IPS DF 6.9 (cell line): ENCODE measurements around the gene FNDC10.

ENCODE experiments used
- DNase-seq: peaks from one replicate; pipeline ENCODE4 v3.0.0-alpha.2; 2013; ENCODE audit warnings: low read depth, low spot score
- H3K27ac ChIP-seq: one replicate; pipeline ENCODE4 v1.5.1; 2013; ENCODE audit warnings: low read length, control low read depth
- H3K27me3 ChIP-seq: 2 replicates; pipeline ENCODE4 v1.6.1; 2013; ENCODE audit warnings: mild to moderate bottlenecking, low read length; ENCODE audit not compliant: control insufficient read depth, insufficient read depth
- H3K36me3 ChIP-seq: 2 replicates; pipeline ENCODE4 v1.6.1; 2013; ENCODE audit warnings: low read length; ENCODE audit not compliant: control insufficient read depth, insufficient read depth
- H3K4me1 ChIP-seq: 2 replicates; pipeline ENCODE4 v1.6.1; 2013; ENCODE audit warnings: low read length; ENCODE audit not compliant: control insufficient read depth, insufficient read depth
- H3K4me3 ChIP-seq: 2 replicates; pipeline ENCODE4 v1.5.1; 2013; ENCODE audit warnings: mild to moderate bottlenecking, low read length
- H3K9me3 ChIP-seq: 2 replicates; pipeline ENCODE4 v1.6.1; 2013; ENCODE audit warnings: low read length, inconsistent platforms; ENCODE audit not compliant: control insufficient read depth, insufficient read depth
- WGBS: extraction: QIAGEN DNeasy Blood & Tissue Kit; methylation state at CpG from one replicate; pipeline ENCODE4 v1.1.7; 2013; ENCODE audit warnings: mixed read lengths, missing lambda C conversion rate; ENCODE audit not compliant: insufficient read length, insufficient coverage; 5-methylcytosine and 5-hydroxymethylcytosine counted together

The FNDC10 gene

GRCh38 chr1:1577367-1578011 is 22.4 kb downstream of the FNDC10 start:
- no peaks in the 10 kb centered on the region for H3K4me1 ChIP-seq
- no peak for DNase-seq
- no peaks in the 10 kb centered on the region for H3K27me3 ChIP-seq
- no peaks in the 10 kb centered on the region for H3K36me3 ChIP-seq
- no peaks in the 10 kb centered on the region for H3K9me3 ChIP-seq
- no peak overlapping the region for H3K27ac ChIP-seq
- no CpG with 5 or more reads among the region's 10 CpGs for WGBS
- H3K4me3 ChIP-seq = no peak overlapping the region

- H3K4me1 ChIP-seq = no peaks in the 10 kb centered on the region
- WGBS = no CpG with 5 or more reads among the region's 87 CpGs
Measured at GRCh38 chr1:1574721-1575537, 25.0 kb downstream of the FNDC10 start, which contains the start of gene SSU72. TSS of gene SSU72 (minus strand) at chr1:1574863. CDS start at chr1:1574557, 306 bp downstream.

GRCh38 chr1:1573843-1574720 is 25.9 kb downstream of the FNDC10 start:
- Histone ChIP-seq H3K4me3 (peak overlapping the region; percentile 99), H3K36me3 (no peaks in the 10 kb centered on the region), H3K27ac (no peak overlapping the region), H3K27me3 (no peaks in the 10 kb centered on the region), H3K9me3 (no peaks in the 10 kb centered on the region), H3K4me1 (no peaks in the 10 kb centered on the region)
- no CpG with 5 or more reads among the region's 96 CpGs for WGBS
- no peak for DNase-seq

More at GRCh38 chr1:1574721-1575537, 25.0 kb downstream of the FNDC10 start, which contains the start of gene SSU72:
- H3K36me3 ChIP-seq = no peaks in the 10 kb centered on the region
- H3K4me3 ChIP-seq = peak within 1 kb of the TSS; percentile 99
- DNase-seq = no peak
- no peaks in the 10 kb centered on the region for H3K9me3 ChIP-seq
- H3K27me3 ChIP-seq = no peaks in the 10 kb centered on the region
- no peak within 1 kb of the TSS for H3K27ac ChIP-seq

- DNase-seq = no peak
- H3K4me3 ChIP-seq = no peak overlapping the region
- WGBS = no CpG with 5 or more reads among the region's 7 CpGs
- H3K36me3 ChIP-seq = peaks cover 3% of the 10 kb centered on the region
- no peaks in the 10 kb centered on the region for H3K4me1 ChIP-seq
- H3K27ac ChIP-seq = no peak overlapping the region
- H3K27me3 ChIP-seq = no peaks in the 10 kb centered on the region
- H3K9me3 ChIP-seq = no peaks in the 10 kb centered on the region
Measured at GRCh38 chr1:1569341-1569740, 30.6 kb downstream of the FNDC10 start.

- Histone ChIP-seq H3K9me3 (no peaks in the 10 kb centered on the region), H3K36me3 (peaks cover 7% of the 10 kb centered on the region), H3K27me3 (no peaks in the 10 kb centered on the region), H3K4me3 (no peak overlapping the region), H3K27ac (no peak overlapping the region), H3K4me1 (no peaks in the 10 kb centered on the region)
- WGBS = no CpG with 5 or more reads among the region's 10 CpGs
- DNase-seq = no peak
Measured at GRCh38 chr1:1567891-1568291, 32.0 kb downstream of the FNDC10 start.

- Histone ChIP-seq H3K9me3 (no peaks in the 10 kb centered on the region), H3K27ac (no peak overlapping the region), H3K27me3 (no peaks in the 10 kb centered on the region), H3K36me3 (peaks cover 12% of the 10 kb centered on the region), H3K4me1 (no peaks in the 10 kb centered on the region), H3K4me3 (no peak overlapping the region)
- DNase-seq = no peak
- WGBS = no CpG with 5 or more reads among the region's 31 CpGs
Measured at GRCh38 chr1:1567152-1567875, 32.6 kb downstream of the FNDC10 start.

- Histone ChIP-seq H3K36me3 (peaks cover 19% of the 10 kb centered on the region), H3K4me1 (no peaks in the 10 kb centered on the region), H3K4me3 (no peak overlapping the region), H3K9me3 (no peaks in the 10 kb centered on the region), H3K27me3 (no peaks in the 10 kb centered on the region), H3K27ac (no peak overlapping the region)
- WGBS = no CpG with 5 or more reads among the region's 10 CpGs
- no peak for DNase-seq
Measured at GRCh38 chr1:1565340-1565739, 34.6 kb downstream of the FNDC10 start.

GRCh38 chr1:1564268-1564667 is 35.7 kb downstream of the FNDC10 start:
- DNase-seq = no peak
- no peaks in the 10 kb centered on the region for H3K4me1 ChIP-seq
- peaks cover 19% of the 10 kb centered on the region for H3K36me3 ChIP-seq
- H3K9me3 ChIP-seq = no peaks in the 10 kb centered on the region
- no CpG with 5 or more reads among the region's 19 CpGs for WGBS
- no peaks in the 10 kb centered on the region for H3K27me3 ChIP-seq
- H3K4me3 ChIP-seq = no peak overlapping the region
- H3K27ac ChIP-seq = no peak overlapping the region

GRCh38 chr1:1563688-1564087 is 36.2 kb downstream of the FNDC10 start:
- peaks cover 19% of the 10 kb centered on the region for H3K36me3 ChIP-seq
- H3K4me1 ChIP-seq = no peaks in the 10 kb centered on the region
- no peak overlapping the region for H3K27ac ChIP-seq
- WGBS = no CpG with 5 or more reads among the region's 12 CpGs
- no peak overlapping the region for H3K4me3 ChIP-seq
- no peaks in the 10 kb centered on the region for H3K27me3 ChIP-seq
- DNase-seq = no peak
- H3K9me3 ChIP-seq = no peaks in the 10 kb centered on the region
